HG03135 (cell line): Measurements from ENCODE around the gene EID2B.
A peak's percentile ranks its signal among the peaks of the same experiment; 100 is the strongest.

ENCODE experiments used
- ATAC-seq: cut with Tn5 transposase; IDR thresholded peaks from one replicate; pipeline ENCODE4 v1.9.1; 2021; ENCODE audit warnings: mild to moderate bottlenecking, moderate library complexity; ENCODE audit not compliant: unreplicated experiment

Gene EID2B

DNA sequence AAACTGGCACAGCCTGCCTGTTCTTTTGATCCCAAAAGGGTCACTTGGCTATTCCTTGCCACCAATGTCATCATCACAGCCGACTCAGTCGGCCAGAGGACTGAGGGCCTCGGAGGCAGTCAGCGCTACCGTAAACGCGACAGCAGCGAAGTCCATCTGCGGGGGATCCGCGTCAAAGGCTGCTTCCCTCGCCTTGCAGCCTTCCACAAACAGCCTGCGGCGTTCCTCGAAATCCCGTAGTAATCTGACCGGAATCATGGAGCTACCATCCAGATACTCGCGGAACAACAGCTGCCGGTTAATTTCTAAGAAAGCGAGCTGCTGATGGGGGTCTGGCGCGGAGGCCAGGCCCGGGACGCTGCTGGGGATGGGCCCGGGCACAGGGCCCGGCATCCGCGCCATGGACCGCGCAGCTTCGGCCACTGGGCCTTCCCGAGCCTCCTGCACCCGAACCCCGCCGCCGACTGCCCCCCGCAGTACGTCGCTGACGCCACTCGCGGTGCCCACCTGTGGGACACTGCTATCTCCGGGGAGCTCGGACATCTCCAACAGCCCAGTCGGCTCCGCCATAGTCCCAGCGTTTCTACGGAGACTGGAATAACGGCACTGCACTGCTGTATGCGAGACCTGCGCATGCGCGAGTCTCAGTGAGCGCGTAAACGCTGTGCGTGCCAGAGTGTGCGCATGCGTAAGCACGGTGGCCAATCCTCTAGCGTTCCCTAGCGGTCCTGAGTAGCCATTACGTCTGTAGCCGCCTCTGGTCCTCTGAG, at the start of gene EID2B:
Gene EID2B, minus strand, starts transcription at position 620 of the 770 bp plus-strand sequence. Its CDS starts 50 bp downstream, at position 570.
- ATAC-seq: peak; percentile 83

DNA sequence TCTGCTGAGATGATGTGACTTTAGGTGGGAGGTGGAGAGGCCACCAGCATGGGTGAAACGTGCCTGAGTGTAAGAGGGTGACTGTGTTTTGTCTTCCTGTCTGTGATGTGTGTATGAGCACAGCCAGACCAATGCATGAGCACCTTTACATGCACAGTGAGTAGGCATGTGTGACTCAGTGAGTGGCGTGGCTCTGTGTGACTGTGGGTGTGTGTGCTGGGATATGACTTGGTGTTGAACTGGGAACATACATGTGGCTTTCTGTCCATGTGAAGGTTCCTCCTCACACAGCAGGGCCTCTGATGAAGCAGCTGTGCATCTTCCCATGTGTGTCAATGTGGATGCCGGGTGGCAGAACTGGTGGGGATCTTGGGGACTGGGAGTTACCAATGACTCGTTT, 49.8 kb upstream of the EID2B start:
- ATAC-seq: no peak

DNA sequence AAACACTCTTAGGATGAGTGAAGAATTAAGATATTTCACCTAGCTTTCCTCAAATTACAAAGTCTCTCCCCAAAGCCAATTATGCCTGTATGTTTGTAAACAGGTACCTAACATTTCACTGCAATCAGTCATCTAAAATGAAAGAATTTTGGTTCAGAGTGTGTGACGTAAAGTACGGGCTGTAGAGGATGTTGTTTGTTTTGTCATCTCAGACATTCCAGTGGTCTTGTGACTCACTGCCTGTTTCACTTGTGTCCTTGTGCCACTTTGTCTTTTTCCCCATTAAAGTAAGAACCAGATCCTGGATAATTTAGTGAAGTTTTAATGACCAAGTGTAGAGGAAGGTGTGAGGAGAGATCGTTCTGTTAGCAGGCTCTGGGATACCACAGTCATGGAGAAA, 36.0 kb upstream of the EID2B start:
- no peak for ATAC-seq

DNA sequence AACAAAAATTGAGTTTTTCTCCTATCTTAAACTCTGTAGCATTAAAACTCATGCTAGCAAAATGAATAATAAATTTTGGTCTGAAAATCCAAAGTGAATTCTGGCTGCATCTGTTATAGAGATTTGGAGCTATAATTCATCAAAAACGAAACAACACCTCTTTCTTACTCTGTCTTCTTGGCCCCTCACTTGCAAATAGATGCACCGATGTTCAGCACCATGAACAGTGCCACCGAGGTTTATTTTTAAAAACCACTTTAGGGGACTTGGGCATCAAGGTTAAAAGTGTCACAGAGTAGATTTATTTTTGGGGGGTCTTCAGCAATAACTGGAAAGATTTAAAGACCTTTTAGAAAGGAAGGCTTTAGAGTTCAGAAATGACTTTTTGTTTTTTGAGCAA, 33.4 kb upstream of the EID2B start:
- no peak for ATAC-seq

DNA sequence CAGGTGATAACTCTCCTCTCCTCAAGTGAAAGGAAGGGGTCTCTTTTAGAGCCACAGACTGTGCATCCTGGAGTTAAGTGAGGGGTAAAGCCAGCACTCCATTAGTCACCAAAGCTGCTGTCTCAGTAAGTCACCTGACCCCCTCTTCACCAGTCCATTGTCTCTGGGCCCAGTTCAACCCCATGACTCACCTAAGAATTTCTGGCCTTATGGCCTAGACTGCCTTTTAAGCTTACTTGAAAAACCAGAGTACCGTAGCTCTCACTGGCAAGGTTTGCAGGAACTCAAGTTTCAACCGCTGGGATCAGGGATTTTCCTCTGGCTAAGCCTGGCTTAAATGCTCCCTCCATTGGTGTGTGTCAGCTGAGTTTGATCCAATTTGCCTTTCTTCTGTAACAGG, 30.8 kb upstream of the EID2B start:
- ATAC-seq: no peak

DNA sequence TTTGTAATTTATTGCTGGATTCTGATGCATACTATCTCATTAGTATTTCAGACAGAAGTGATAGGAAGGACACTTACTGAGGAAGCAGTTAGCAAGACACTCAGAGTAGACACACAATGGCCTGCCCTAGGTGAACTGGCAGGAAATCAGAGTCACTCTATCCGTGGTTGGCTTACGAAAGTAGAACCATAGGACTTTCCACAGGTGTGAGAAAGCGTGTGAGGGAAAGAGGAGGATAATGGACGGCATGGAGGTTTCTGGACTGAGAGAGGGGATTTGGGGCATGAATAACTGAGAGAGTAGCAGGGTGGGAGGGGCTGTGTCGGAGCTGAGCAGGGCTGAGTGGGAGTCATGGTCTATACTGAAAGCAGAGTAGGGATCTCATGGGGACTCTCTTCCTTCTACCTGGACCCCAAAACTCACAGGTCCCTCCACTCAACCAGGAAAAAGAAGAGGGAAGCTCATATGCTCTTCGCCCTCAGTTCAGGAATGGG, 26.0 kb upstream of the EID2B start:
- no peak for ATAC-seq

DNA sequence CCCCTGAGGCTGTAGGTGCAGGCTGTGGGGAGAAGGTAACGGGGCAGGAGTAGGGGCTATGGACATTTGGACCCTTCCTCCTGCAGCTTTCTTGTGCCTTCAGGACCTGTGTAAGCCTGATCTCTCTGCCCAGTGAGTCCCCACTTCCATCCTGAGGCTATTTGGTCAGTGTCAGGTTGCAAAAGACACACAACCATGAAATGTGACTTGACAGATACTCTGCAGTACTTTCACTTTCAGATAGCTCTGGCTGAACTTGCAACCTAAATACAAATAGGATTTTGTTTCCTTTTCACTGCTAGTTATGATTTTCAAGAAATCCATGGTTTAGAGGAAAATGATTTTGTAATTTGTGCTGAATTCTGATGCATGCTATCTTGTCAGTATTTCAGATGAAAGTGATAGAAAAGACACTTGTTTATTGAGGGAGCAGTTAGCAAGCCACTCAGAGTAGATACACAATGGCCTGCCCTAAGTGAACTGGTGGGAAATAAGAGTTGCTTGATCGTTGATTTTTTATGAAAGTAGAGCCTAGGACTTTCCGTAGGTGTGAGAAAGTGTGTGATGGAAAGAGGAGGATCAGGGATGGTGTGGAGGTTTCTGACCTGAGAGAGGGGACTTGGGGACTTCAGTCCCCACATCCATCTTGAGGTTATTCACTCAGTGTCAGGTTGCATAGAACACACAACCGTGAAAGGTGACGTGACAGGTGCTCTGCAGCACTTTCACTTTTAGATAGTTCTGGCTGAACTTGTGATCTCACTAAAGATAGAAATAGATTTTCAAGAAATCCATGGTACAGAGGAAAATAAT, 25.4 kb upstream of the EID2B start:
- ATAC-seq: no peak

- no peak for ATAC-seq
Measured at GRCh38 chr19:39555883-39556282, 23.2 kb upstream of the EID2B start.

- no peak for ATAC-seq
Measured at GRCh38 chr19:39554701-39555311, 22.2 kb upstream of the EID2B start.

DNA sequence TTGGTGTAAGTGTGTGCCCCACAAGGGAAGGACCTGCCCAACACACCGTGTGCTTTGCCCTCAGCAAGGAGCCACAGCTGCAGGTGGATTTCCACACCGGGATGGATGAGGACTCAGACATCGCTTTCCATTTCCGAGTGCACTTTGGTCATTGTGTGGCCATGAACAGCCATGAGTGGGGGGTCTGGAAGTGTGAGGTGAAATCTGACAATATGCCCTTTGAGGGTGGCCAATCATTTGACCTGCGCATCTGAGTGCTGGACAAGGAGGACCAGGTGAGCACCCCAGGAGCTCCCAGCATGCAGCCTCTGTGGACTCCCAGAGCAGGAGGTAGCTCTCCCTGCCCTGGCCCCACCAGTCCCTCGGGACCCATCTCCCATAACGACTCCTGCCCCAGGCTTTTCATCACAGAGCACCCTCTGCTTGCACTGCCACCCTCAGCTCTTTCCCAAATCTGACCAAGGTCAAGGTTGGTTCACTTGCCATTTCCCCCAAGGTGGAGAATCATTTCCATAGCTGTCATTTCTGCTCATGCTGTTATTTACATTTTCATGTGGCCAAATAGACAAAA, 20.5 kb upstream of the EID2B start:
- ATAC-seq: no peak

GRCh38 chr19:39550197-39550596, 17.5 kb upstream of the EID2B start:
- no peak for ATAC-seq

GRCh38 chr19:39546599-39546998, 13.9 kb upstream of the EID2B start:
- no peak for ATAC-seq

- ATAC-seq: no peak
Measured at GRCh38 chr19:39544911-39545310, 12.3 kb upstream of the EID2B start.

- no peak for ATAC-seq
Measured at GRCh38 chr19:39544226-39544903, 11.7 kb upstream of the EID2B start.

- ATAC-seq: no peak
Measured at GRCh38 chr19:39543477-39543857, 10.8 kb upstream of the EID2B start.

- no peak for ATAC-seq
Measured at GRCh38 chr19:39542206-39542605, 9.6 kb upstream of the EID2B start.

GRCh38 chr19:39540333-39540673, 7.7 kb upstream of the EID2B start:
- no peak for ATAC-seq

- ATAC-seq: peak; percentile 91
Measured at GRCh38 chr19:39539518-39540332, 7.1 kb upstream of the EID2B start, which contains the start of gene EID2. EID2 (minus strand) TSS chr19:39540161; CDS start chr19:39540079, 82 bp downstream.

- peak; percentile 13 for ATAC-seq
Measured at GRCh38 chr19:39539165-39539517, 6.5 kb upstream of the EID2B start.

- ATAC-seq: no peak
Measured at GRCh38 chr19:39533791-39534190, 1.1 kb upstream of the EID2B start.
